Endodermal cell (in vitro differentiated cells): ENCODE results near the gene EIF4G3. TPM values are rescaled to one million over a fixed set of nuclear protein-coding genes. Genes with fewer than 3 reads are reported as not detected.
"Not testable (repeated sequence)": the region's sequence is repeated elsewhere in the genome, so short reads cannot be mapped to it uniquely, and the experiment has no call there.

Experiments used
- DNase-seq: peaks from one replicate; pipeline ENCODE4 v3.0.0-alpha.2; 2017
- H3K27ac ChIP-seq: 2 replicates; pipeline ENCODE4 v1.5.1; 2013; ENCODE audit warnings: mild to moderate bottlenecking, low read depth, low read length, moderate library complexity
- H3K27me3 ChIP-seq: 2 replicates; pipeline ENCODE4 v1.6.1; 2013; ENCODE audit warnings: mild to moderate bottlenecking, low read length, moderate library complexity; ENCODE audit not compliant: insufficient read depth, control insufficient read depth, poor library complexity, severe bottlenecking
- H3K36me3 ChIP-seq: 2 replicates; pipeline ENCODE4 v1.7.0; 2013; ENCODE audit warnings: mild to moderate bottlenecking, low read length, moderate library complexity; ENCODE audit not compliant: control insufficient read depth, insufficient read depth
- H3K4me1 ChIP-seq: one replicate; pipeline ENCODE4 v1.7.0; 2013; ENCODE audit warnings: low read length; ENCODE audit not compliant: control insufficient read depth, insufficient read depth
- H3K4me3 ChIP-seq: 2 replicates; pipeline ENCODE4 v1.5.1; 2013; ENCODE audit warnings: mild to moderate bottlenecking, low read length, moderate library complexity
- H3K9ac ChIP-seq: 2 replicates; pipeline ENCODE4 v1.6.1; 2013; ENCODE audit warnings: mild to moderate bottlenecking, low read length, moderate library complexity; ENCODE audit not compliant: poor library complexity, severe bottlenecking; ENCODE audit errors: extremely low read depth
- H3K9me3 ChIP-seq: 2 replicates; pipeline ENCODE4 v1.6.1; 2013; ENCODE audit warnings: mild to moderate bottlenecking, low read length, moderate library complexity; ENCODE audit not compliant: control insufficient read depth
- H3K27ac Mint-ChIP-seq: 2 replicates; pipeline ENCODE4 v1.8.0; 2020; ENCODE audit warnings: mixed read lengths
- H3K27me3 Mint-ChIP-seq: 2 replicates; pipeline ENCODE4 v1.8.0; 2021; ENCODE audit warnings: mild to moderate bottlenecking, mixed read lengths; ENCODE audit not compliant: insufficient read depth
- H3K36me3 Mint-ChIP-seq: 2 replicates; pipeline ENCODE4 v1.8.0; 2020; ENCODE audit warnings: low read depth, mixed read lengths
- H3K4me1 Mint-ChIP-seq: 2 replicates; pipeline ENCODE4 v1.8.0; 2020; ENCODE audit warnings: mixed read lengths
- H3K4me3 Mint-ChIP-seq: 2 replicates; pipeline ENCODE4 v1.8.0; 2020; ENCODE audit warnings: mild to moderate bottlenecking, moderate library complexity, mixed read lengths
- H3K9me3 Mint-ChIP-seq: 2 replicates; pipeline ENCODE4 v1.8.0; 2020; ENCODE audit warnings: mild to moderate bottlenecking, mixed read lengths
- CTCF ChIP-seq: fragments of 200-600 bp; sonication (generic); conservative IDR thresholded peaks from 2 replicates; pipeline ENCODE4 v1.5.0; 2021; ENCODE audit warnings: antibody characterized with exemption, mild to moderate bottlenecking
- WGBS, 2 experiments: methylation state at CpG; one replicate each; pipeline versions ENCODE4 v1.1.5 to v1.1.7; 2013; ENCODE audit warnings: missing lambda C conversion rate in 2 of 2, mixed read lengths in 1 of 2; ENCODE audit not compliant: insufficient coverage in 1 of 2, insufficient read length in 1 of 2; 5-methylcytosine and 5-hydroxymethylcytosine counted together
- total RNA-seq, 2 donors: library from RNA; stranded (reverse); fragmentation: NEBNext Ultra II Directional in 1 of 2; extraction: Animal tissue kit (Norgen Biotek cat#: 25700) in 1 of 2; gene quantifications; 2 replicates in 1 of 2; 3 replicates in 1 of 2; pipeline ENCODE4 v1.2.1, GENCODE V29; 2021

Gene EIF4G3
- total RNA-seq, 2 donors from 2014 or later, result 101 to 103 TPM

- Mint-ChIP-seq H3K4me1 (no peaks in the 10 kb centered on the region), H3K9me3 (no peaks in the 10 kb centered on the region), H3K4me3 (no peak overlapping the region), H3K36me3 (peaks cover 31% of the 10 kb centered on the region), H3K27me3 (no peaks in the 10 kb centered on the region), H3K27ac (no peak overlapping the region)
- H3K36me3 ChIP-seq, result peaks cover 51% of the 10 kb centered on the region
- H3K9me3 ChIP-seq, result no peaks in the 10 kb centered on the region
- H3K9ac ChIP-seq, result no peak overlapping the region
- no peaks in the 10 kb centered on the region for H3K27me3 ChIP-seq
- WGBS, 2 experiments, result 100% methylated on average over 1 of the region's 1 CpG; no CpG with 5 or more reads in 1 of the 2 experiments
- DNase-seq, result no peak
- no peaks in the 10 kb centered on the region for H3K4me1 ChIP-seq
- no peak for TF ChIP-seq CTCF
- no peak overlapping the region for H3K4me3 ChIP-seq
- no peak overlapping the region for H3K27ac ChIP-seq
These were observed 309.6 kb downstream of the EIF4G3 start for GRCh38 chr1:20867062-20867461.

- WGBS, 2 experiments, result 87% methylated on average over 2 of the region's 2 CpGs; no CpG with 5 or more reads in 1 of the 2 experiments
- Mint-ChIP-seq H3K27ac (no peak overlapping the region), H3K4me1 (no peaks in the 10 kb centered on the region)
These were observed 311.7 kb downstream of the EIF4G3 start for GRCh38 chr1:20865001-20865400.

GRCh38 chr1:20854529-20854928 is 322.2 kb downstream of the EIF4G3 start:
- no peak for TF ChIP-seq CTCF
- Mint-ChIP-seq H3K27me3 (no peaks in the 10 kb centered on the region), H3K9me3 (no peaks in the 10 kb centered on the region), H3K36me3 (peaks cover 72% of the 10 kb centered on the region), H3K27ac (no peak overlapping the region), H3K4me1 (no peaks in the 10 kb centered on the region), H3K4me3 (no peak overlapping the region)
- peaks cover 84% of the 10 kb centered on the region for H3K36me3 ChIP-seq
- H3K27ac ChIP-seq, result no peak overlapping the region
- WGBS, 2 experiments, result 97 to 100% methylated on average over 2 to 3 of the region's 4 CpGs
- H3K4me1 ChIP-seq, result no peaks in the 10 kb centered on the region
- H3K4me3 ChIP-seq, result no peak overlapping the region
- H3K9me3 ChIP-seq, result no peaks in the 10 kb centered on the region
- no peak for DNase-seq
- H3K27me3 ChIP-seq, result no peaks in the 10 kb centered on the region
- H3K9ac ChIP-seq, result no peak overlapping the region

More at GRCh38 chr1:20865001-20865400, 311.7 kb downstream of the EIF4G3 start:
- TF ChIP-seq CTCF, result no peak
- no peak for DNase-seq
- H3K36me3 ChIP-seq, result peaks cover 54% of the 10 kb centered on the region
- H3K9me3 Mint-ChIP-seq, result no peaks in the 10 kb centered on the region
- H3K27me3 ChIP-seq, result no peaks in the 10 kb centered on the region
- no peaks in the 10 kb centered on the region for H3K9me3 ChIP-seq
- H3K4me1 ChIP-seq, result no peaks in the 10 kb centered on the region
- H3K9ac ChIP-seq, result no peak overlapping the region
- H3K4me3 ChIP-seq, result no peak overlapping the region
- no peak overlapping the region for H3K27ac ChIP-seq
- H3K36me3 Mint-ChIP-seq, result peaks cover 43% of the 10 kb centered on the region
- H3K4me3 Mint-ChIP-seq, result no peak overlapping the region
- H3K27me3 Mint-ChIP-seq, result no peaks in the 10 kb centered on the region

- WGBS, 2 experiments, result 83 to 84% methylated on average over 8 of the region's 8 CpGs
- H3K36me3 ChIP-seq, result peaks cover 78% of the 10 kb centered on the region
- not testable (repeated sequence) for H3K4me1 ChIP-seq, H3K4me1 Mint-ChIP-seq, H3K27ac Mint-ChIP-seq, DNase-seq, H3K27ac ChIP-seq, H3K4me3 Mint-ChIP-seq, H3K27me3 ChIP-seq, H3K9me3 ChIP-seq, H3K9ac ChIP-seq, H3K27me3 Mint-ChIP-seq, H3K9me3 Mint-ChIP-seq, H3K4me3 ChIP-seq
- peaks cover 73% of the 10 kb centered on the region for H3K36me3 Mint-ChIP-seq
These were observed 324.9 kb downstream of the EIF4G3 start for GRCh38 chr1:20851791-20852190.
